Neural cell (in vitro differentiated cells): ENCODE results near the gene BMPR1A.

Experiments
- EP300 ChIP-seq: fragments of 450-650 bp; conservative IDR thresholded peaks from 2 replicates; pipeline ENCODE4 v1.6.1; 2014; ENCODE audit warnings: antibody characterized with exemption, mild to moderate bottlenecking, moderate library complexity; ENCODE audit not compliant: poor library complexity, severe bottlenecking
- EZH2 ChIP-seq: fragments of 200-600, 300-800 bp; shearing (Covaris generic), sonication (generic); IDR thresholded peaks from 2 replicates; pipeline ENCODE4 v1.6.1; 2014; ENCODE audit warnings: antibody characterized with exemption, low read length, borderline replicate concordance, mild to moderate bottlenecking; ENCODE audit not compliant: insufficient read depth, poor library complexity, severe bottlenecking
- MXI1 ChIP-seq: fragments of 450-650 bp; conservative IDR thresholded peaks from 2 replicates; pipeline ENCODE4 v1.6.1; 2014; ENCODE audit warnings: antibody characterized with exemption, mild to moderate bottlenecking; ENCODE audit not compliant: poor library complexity, severe bottlenecking
- POLR2AphosphoS5 ChIP-seq: IDR thresholded peaks from 2 replicates; pipeline ENCODE4 v1.6.1; 2012
- RAD21 ChIP-seq: fragments of 450-650 bp; conservative IDR thresholded peaks from 2 replicates; pipeline ENCODE4 v1.6.1; 2014; ENCODE audit warnings: antibody characterized with exemption, mild to moderate bottlenecking, moderate library complexity
- TAF1 ChIP-seq: IDR thresholded peaks from 2 replicates; pipeline ENCODE4 v1.6.1; 2012; ENCODE audit warnings: low read depth
- TF ChIP-seq, protein P1 (sequence below): fragments of 450-650 bp; IDR thresholded peaks from 2 replicates; pipeline ENCODE4 v1.5.1; 2014; ENCODE audit warnings: antibody characterized with exemption, mild to moderate bottlenecking, moderate library complexity; ENCODE audit not compliant: poor library complexity, severe bottlenecking

DNA sequence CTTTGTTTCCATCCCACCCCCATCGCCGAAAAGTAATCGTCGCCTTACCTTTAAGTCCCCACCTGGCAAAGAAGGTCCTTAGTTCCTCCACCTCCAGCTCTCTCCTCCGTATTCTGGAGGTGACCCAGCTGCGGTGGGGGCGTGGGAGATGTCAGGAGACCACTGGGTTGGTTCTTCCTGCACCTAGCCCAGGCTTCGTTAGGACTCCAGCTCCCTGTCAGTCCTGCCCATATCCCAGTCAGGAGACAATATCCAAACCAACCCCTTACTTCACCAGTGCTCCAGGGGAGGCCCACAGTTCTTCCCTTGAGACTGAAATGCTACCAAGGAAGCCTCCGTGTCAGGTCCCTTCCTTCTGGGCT, 212.6 kb downstream of the BMPR1A start:
- TF ChIP-seq, protein P1, sequence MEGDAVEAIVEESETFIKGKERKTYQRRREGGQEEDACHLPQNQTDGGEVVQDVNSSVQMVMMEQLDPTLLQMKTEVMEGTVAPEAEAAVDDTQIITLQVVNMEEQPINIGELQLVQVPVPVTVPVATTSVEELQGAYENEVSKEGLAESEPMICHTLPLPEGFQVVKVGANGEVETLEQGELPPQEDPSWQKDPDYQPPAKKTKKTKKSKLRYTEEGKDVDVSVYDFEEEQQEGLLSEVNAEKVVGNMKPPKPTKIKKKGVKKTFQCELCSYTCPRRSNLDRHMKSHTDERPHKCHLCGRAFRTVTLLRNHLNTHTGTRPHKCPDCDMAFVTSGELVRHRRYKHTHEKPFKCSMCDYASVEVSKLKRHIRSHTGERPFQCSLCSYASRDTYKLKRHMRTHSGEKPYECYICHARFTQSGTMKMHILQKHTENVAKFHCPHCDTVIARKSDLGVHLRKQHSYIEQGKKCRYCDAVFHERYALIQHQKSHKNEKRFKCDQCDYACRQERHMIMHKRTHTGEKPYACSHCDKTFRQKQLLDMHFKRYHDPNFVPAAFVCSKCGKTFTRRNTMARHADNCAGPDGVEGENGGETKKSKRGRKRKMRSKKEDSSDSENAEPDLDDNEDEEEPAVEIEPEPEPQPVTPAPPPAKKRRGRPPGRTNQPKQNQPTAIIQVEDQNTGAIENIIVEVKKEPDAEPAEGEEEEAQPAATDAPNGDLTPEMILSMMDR = no peak
- TF ChIP-seq POLR2AphosphoS5 = no peak
- TF ChIP-seq EZH2 = no peak
- TF ChIP-seq EP300 = no peak
- no peak for TF ChIP-seq MXI1
- TF ChIP-seq RAD21 = no peak
- TF ChIP-seq TAF1 = no peak
